CD4-positive, alpha-beta T cell treated with Interleukin-2 at 100 ng/mL for 4 hours (primary cell): ENCODE measurements around the gene ITPK1.

Experiments
- DNase-seq: peaks from one replicate; pipeline ENCODE4 v3.0.0-alpha.2; 2020; ENCODE audit warnings: low spot score

Gene ITPK1

DNA sequence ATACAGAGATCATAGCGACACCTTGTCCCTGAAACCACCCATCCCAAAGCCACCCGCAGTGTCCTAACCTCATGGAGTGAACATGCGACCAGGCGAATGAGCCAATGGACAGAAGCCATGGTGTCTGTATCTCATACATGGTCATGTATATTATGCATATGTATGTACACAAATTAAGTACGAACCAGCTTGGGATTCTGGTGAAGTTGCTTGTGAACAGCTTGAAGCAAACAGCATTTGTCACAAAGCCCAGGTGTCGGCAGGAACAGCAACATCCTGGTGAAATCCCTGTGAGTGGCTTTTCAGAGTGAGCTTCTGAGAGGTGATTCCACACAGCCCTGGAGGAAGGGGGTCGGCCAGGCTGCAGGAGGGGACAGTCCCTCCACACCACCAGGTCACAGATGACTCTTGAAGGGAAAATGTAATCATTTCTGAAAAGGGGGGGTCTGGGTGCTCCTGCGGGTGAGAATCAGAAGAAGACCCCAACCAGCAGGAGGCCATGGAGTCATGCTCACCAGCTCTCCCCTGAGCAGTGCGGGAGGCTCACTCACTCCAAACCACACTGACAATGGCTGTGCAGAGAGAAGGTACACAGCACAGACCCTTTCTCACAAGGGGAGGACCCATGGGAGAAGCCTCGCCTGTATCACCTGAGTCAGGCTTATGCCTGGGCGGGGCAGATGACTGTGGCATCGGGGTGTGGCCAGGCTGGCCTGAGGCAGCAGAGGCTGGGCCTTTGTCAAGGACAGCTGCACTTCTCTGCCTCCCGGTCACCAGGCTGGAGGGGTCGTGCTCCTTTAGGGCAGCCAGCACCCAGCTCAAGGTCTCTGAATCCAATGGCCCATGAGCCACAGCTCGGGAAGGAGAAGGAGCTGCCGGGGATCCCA lies 178.4 kb downstream of the ITPK1 start:
- DNase-seq, result no peak

DNA sequence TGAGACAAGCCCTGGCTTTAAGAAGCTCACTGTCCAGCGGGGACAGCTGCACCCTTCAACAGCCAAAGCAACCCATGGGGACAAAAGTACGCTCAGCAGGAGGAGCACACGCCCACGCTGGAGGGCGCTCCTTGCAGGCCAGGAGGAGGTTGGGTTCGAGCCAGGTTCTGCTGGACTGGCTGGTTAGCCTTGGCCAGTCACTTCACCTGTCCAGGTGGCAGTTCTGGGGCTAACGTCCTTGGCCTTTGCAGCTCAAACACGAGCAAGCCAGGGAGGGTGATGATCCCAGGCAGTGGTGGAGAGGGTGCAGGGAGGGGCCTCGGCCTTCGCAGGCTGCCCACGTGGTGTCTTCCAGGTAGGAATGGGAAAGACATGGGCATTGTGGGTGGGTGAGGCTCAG lies 179.6 kb downstream of the ITPK1 start:
- DNase-seq, result no peak

- no peak for DNase-seq
Observed at GRCh38 chr14:92935446-92935845, 180.3 kb downstream of the ITPK1 start.

- DNase-seq, result no peak
Observed at GRCh38 chr14:92934196-92935085, 181.3 kb downstream of the ITPK1 start.

DNA sequence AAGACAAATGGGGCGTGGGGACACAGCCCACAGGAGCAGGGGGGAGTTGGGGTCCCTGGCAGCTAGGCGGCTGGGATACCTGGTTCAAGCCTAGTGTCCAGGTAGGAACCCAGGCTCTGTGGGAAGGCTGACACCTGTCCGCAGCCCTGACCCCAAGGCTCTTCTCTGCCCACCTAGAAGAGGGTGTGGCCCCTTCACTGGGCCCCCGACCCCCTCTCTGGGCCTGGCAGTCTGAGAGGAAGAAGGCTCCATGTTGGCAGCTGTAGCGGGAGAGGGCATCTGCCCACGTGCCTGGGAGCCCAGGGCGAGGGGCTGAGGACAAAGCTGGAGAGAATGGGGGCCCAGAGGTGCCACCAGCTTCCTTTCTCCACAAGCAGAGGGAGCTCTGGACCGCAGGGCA lies 182.2 kb downstream of the ITPK1 start:
- no peak for DNase-seq

GRCh38 chr14:92932448-92933395 lies 183.0 kb downstream of the ITPK1 start:
- DNase-seq, result no peak

- DNase-seq, result no peak
Observed at GRCh38 chr14:92931681-92932447, 183.9 kb downstream of the ITPK1 start.

- no peak for DNase-seq
Observed at GRCh38 chr14:92930737-92931602, 184.8 kb downstream of the ITPK1 start.

DNA sequence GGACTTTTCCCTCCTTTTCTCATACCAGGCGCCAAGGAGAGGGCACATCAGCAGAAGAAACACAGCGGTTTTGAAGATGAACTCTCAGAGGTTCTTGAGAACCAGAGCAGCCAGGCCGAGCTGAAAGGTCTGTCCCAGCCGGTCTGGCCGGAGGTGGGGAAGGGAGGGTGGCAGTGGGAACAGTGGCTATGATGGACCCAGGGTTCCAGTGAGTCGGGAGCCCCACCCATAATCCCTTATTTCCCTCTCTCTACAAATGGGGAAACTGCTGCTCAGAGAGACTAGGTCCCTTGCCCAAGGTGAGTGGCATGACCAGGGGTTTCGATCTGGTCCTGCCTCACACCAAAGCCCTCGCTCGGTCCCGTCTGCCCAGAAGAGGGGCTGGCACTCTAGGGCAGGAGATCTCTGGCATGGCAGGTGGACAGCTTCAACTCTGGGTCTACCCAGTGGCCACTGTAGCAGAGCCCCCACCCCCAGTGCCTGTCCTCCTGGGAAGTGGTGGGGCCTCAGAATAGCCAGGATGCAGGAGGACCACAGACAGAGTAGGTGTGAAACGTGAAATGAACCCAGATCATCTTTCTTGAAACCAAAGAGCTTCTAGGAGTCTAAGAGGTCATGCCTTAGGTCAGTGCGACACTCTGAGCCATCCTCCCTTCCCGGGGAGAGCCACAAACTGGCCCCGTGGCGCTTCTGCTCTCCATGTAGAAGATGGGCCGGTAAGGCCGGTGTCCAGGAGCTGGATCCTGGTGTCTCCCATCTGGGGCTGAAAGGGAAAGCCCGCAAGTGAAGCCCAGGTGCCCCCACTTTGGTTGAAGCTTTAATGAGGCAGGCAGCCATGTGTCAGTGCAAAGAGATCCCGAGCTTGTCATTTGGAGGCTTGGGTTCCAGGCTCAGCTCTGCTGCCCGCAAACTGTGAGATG lies 185.8 kb downstream of the ITPK1 start:
- no peak for DNase-seq

DNA sequence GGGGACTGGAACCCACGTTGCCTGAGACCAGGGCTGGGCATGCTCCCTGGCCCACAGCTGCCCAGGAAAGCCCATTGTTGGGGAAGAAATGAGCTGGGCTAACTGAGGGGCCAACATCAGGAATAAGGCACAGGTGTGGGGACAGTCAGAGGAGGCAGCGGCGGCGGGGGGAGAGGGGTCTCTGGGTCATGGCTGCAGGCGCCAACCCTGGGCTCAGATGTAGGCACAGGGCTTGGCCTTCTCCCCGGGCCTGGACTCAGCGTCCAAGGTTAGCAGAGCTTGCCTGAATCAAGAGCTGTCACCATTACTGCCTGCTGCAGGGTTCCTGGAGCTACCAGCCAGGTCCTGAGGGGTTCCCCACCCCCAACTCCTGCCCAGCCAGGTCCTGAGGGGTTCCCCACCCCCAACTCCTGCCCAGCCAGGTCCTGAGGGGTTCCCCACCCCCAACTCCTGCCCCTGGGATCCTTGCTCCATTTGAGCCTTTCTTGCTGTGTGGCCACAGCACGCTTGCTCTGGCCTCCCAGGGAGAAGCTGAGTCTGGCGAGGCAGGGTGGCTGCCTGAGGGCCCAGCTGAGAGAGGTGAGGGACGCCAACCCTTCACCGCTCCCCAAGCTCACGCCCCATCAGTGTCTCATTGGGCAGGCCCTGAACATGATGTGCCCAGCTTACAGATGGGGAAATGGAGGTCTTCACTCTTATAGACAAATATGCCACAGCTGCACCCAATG lies 186.6 kb downstream of the ITPK1 start:
- no peak for DNase-seq

- no peak for DNase-seq
Observed at GRCh38 chr14:92928258-92928629, 187.5 kb downstream of the ITPK1 start.

DNA sequence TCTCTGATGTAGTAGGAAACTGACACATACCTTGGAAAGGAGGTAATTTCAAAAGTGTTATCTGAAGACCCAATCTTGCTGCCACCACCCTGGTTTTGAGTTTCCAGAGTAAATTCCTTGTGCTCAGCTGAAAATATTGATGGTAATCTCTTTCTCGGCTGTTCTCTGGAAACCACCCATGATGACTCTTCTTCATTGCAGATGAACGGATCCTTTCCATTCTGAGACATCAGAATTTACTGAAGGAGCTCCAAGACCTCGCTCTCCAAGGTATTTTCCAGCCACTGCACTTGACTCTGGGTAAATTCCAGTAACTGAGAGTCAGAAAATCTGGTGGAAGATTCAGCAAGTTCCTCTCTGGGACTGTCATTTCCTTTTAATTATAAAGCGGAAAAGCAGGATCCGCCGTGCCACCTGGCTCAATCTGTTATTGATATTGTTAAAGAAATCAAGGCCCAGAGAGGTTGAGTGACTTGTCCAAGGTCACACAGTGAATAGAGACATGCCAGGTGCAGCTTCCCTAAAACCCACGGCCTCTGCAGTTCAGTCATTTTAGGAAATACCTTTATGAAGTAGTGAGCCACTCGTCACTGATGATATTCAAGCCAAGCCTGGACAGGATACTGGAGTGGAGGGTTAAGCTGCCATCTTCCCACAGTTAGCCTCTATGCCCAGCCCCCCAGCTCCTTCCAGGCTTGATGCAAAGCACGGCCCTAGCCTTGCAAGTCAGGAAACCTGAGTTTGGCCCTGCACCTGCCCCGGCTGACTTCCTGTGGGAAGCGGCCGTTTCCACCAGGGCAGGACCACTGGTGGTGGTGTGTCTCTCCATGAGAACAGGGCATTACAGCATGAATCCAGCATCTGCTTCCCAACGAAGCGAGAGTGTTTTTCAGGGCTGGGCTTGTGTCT lies 188.1 kb downstream of the ITPK1 start:
- no peak for DNase-seq

DNA sequence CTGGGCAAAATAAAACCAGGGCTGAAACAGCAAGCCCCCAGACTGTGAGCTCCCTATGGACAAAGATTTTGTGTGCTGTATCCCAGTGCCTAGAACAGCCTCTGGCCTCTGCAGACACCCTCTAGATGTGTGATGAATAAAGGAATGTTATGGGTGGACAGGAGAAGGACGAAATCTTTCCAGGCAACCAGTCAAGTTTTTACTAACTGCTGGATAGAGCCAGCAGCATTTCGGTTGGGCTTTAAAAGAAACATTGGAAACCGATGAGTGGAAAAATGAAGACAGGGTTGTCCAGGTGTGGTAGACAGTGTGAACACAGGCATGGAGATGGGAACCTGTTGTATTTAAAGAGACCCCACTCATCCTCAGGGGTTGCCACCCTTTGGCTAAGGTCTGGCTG lies 188.8 kb downstream of the ITPK1 start:
- DNase-seq, result no peak

DNA sequence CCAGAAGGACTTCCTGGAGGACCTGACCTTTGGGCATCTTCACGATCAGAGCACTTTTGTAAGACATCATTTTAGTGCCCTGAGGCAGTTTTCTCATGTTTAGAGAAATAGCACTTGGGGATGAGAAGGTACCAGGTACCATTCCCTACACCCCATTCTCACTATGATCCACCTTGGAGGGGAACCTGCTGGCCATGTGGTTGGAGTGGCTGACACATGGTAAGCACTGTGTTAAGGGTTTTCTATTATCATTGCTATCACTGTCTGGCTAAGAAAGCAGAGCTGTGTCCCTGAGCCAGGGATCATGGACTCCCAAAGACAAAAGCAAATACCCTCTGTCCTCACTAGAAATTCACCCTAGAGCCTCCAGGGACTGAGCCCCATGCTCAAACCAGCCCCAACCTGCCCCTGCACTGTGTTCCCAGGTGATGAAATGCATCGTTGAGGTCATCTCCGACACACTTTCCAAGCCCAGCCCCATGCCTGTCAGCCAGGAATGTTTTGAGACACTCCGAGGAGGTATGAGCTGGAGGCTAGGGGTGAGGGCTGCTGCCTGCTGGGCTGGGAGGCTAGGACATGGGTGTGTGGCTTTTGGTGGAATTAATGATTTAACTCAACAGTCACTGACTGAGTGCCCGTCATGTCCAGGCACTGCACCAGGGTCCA lies 189.4 kb downstream of the ITPK1 start:
- no peak for DNase-seq

GRCh38 chr14:92925446-92925845 lies 190.3 kb downstream of the ITPK1 start:
- DNase-seq, result no peak

DNA sequence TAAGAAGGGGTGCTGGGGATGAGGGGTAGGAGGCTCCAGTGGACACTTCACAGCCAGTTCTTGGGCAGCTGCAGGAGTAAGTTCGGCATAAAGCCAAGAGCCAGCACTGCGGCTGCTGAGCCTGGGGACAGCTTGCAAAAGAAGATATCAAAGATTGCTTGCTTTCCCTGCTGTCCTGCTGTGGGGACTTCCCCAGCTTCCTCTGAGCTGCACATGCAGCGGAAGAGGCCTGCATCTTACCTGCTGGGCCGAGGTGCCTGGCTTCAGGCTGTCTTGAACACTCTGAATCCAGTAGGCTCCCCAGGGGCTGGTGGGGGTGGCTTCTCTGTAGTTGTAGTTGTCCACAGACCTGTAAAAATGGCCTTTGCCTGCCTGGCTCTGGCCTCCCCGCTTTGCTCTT lies 191.5 kb downstream of the ITPK1 start:
- no peak for DNase-seq

DNA sequence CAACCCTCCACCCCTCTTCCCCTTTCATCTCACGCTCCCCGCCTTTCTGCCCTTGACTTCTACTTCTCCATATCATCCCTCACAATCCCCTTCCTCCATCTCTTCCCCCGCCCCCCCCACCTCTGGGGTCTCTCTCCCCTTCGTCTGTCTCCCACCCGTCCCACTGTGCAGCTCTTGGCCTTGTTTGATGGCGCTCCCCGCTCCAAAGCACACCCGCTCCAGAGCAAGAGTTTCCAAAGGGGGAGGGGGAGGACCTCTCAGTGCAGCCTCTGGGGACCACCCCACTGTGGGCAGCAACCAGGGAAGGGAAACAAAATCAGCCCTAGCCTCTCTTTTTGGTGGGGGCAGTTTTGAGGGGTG lies 192.0 kb downstream of the ITPK1 start:
- no peak for DNase-seq
